GM12878 (cell line): ENCODE data around the gene TNNT1. TPM values are rescaled to one million over a fixed set of nuclear protein-coding genes. Genes with fewer than 3 reads are reported as not detected.

Experiments used
- ATAC-seq: fragments of 200-7000 bp; cut with Tn5 transposase; 3 replicates; pipeline ENCODE4 v1.9.1; 2020; ENCODE audit warnings: mild to moderate bottlenecking, moderate library complexity
- BruUV-seq: library from RNA; stranded (reverse); fragments of 400-500 nt; replicated peaks from 2 replicates; lab custom pipeline; 2021; lab: Mats Ljungman, UMichigan
- CTCF ChIA-PET: fragments of 300-600 bp; sonication (Branson Sonifier 250); formaldehyde crosslinking; extraction: SDS; loops from one replicate; lab custom pipeline; 2021; ENCODE audit warnings: inconsistent platforms; lab: Yijun Ruan, JAX
- POLR2A ChIA-PET: fragments of 350-600 bp; formaldehyde crosslinking; extraction: SDS; loops from one replicate; lab custom pipeline; 2021; ENCODE audit warnings: inconsistent platforms; lab: Charles Lee
- RAD21 ChIA-PET: fragments of 300-600 bp; sonication (Branson Sonifier 250); formaldehyde crosslinking; loops from one replicate; lab custom pipeline; 2023; ENCODE audit warnings: antibody characterized with exemption; ENCODE audit not compliant: unreplicated experiment; lab: Charles Lee
- SMC1A ChIA-PET: fragments of 300-600 bp; sonication (Branson Sonifier 250); formaldehyde crosslinking; loops from one replicate; lab custom pipeline; 2023; ENCODE audit not compliant: unreplicated experiment, uncharacterized antibody; lab: Charles Lee
- DNase-seq: peaks from one replicate; pipeline ENCODE4 v3.0.0-alpha.2; 2011; ENCODE audit warnings: low read depth, low spot score
- FAIRE-seq: peaks from 3 replicates; lab custom pipeline; 2011; peaks lifted over from hg19 to GRCh38; lab: Jason Lieb, UNC
- H2AFZ ChIP-seq: 2 replicates; pipeline ENCODE4 v1.6.0; 2011; ENCODE audit warnings: low read depth, low read length, control low read depth; ENCODE audit not compliant: control insufficient read depth
- H3K27ac ChIP-seq: 2 replicates; pipeline ENCODE4 v1.5.1; 2011; ENCODE audit warnings: control low read depth; ENCODE audit not compliant: control insufficient read depth, insufficient read depth
- H3K27me3 ChIP-seq, 2 experiments: replicated peaks in 1 of 2; 2 replicates each; pipeline versions ENCODE4 v1.6.0 to v1.6.1; 2011; ENCODE audit warnings: low read length in 1 of 2; ENCODE audit not compliant: control insufficient read depth in 2 of 2, insufficient read depth in 2 of 2
- H3K36me3 ChIP-seq, 2 experiments: 2 replicates each; pipeline ENCODE4 v1.5.1; 2011; ENCODE audit warnings: low read length in 1 of 2; ENCODE audit not compliant: control insufficient read depth in 2 of 2, insufficient read depth in 2 of 2
- H3K4me1 ChIP-seq: 2 replicates; pipeline ENCODE4 v1.6.1; 2011; ENCODE audit warnings: mild to moderate bottlenecking, low read length, moderate library complexity, mixed read lengths; ENCODE audit not compliant: control insufficient read depth, insufficient read depth
- H3K4me2 ChIP-seq: 2 replicates; pipeline ENCODE4 v1.6.0; 2011; ENCODE audit warnings: control low read depth; ENCODE audit not compliant: control insufficient read depth, insufficient read depth
- H3K4me3 ChIP-seq: fragments of 200-600 bp; sonication (generic); 2 replicates; pipeline ENCODE4 v1.5.1; 2016
- H3K79me2 ChIP-seq: 2 replicates; pipeline ENCODE4 v1.6.0; 2011; ENCODE audit warnings: low read length; ENCODE audit not compliant: control insufficient read depth, insufficient read depth
- H3K9ac ChIP-seq: 2 replicates; pipeline ENCODE4 v1.8.0; 2011; ENCODE audit warnings: low read length, control low read depth, mixed read lengths; ENCODE audit not compliant: control insufficient read depth, insufficient read depth
- H3K9me3 ChIP-seq: replicated peaks from 3 replicates; pipeline ENCODE4 v1.5.1; 2011; ENCODE audit warnings: mild to moderate bottlenecking, low read length; ENCODE audit not compliant: control insufficient read depth, insufficient read depth
- H4K20me1 ChIP-seq: 2 replicates; pipeline ENCODE4 v1.6.0; 2011; ENCODE audit not compliant: control insufficient read depth, insufficient read depth
- E2F8 ChIP-seq: fragments of 450-650 bp; IDR thresholded peaks from 2 replicates; pipeline ENCODE4 v1.6.1; 2018; ENCODE audit warnings: mild to moderate bottlenecking, low read depth, moderate library complexity; ENCODE audit not compliant: partially characterized antibody
- JUND ChIP-seq: IDR thresholded peaks from 2 replicates; pipeline ENCODE4 v1.6.1; 2012; ENCODE audit warnings: low read depth, mild to moderate bottlenecking, low read length, improper control_type of control experiment, moderate library complexity
- MEF2B ChIP-seq: fragments of 450-650 bp; IDR thresholded peaks from 2 replicates; pipeline ENCODE4 v1.6.1; 2018; ENCODE audit warnings: mild to moderate bottlenecking, moderate library complexity; ENCODE audit not compliant: partially characterized antibody, poor library complexity, severe bottlenecking
- PML ChIP-seq: IDR thresholded peaks from 2 replicates; pipeline ENCODE4 v1.6.1; 2012; ENCODE audit warnings: low read length, inconsistent platforms
- PRDM15 ChIP-seq: fragments of 450-650 bp; formaldehyde crosslinking; IDR thresholded peaks from 2 replicates; pipeline ENCODE4 v1.4.0; 2020; ENCODE audit warnings: mild to moderate bottlenecking, moderate library complexity
- RUNX3 ChIP-seq: IDR thresholded peaks from 2 replicates; pipeline ENCODE4 v1.6.1; 2012; ENCODE audit warnings: low read length, inconsistent platforms
- SIN3A ChIP-seq: IDR thresholded peaks from 2 replicates; pipeline ENCODE4 v1.6.1; 2012; ENCODE audit warnings: low read depth, low read length, improper control_type of control experiment
- SMAD1 ChIP-seq: fragments of 450-650 bp; IDR thresholded peaks from 2 replicates; pipeline ENCODE4 v1.6.1; 2018; ENCODE audit warnings: mild to moderate bottlenecking, low read depth; ENCODE audit not compliant: partially characterized antibody
- TCF3 ChIP-seq: IDR thresholded peaks from 2 replicates; pipeline ENCODE4 v1.6.1; 2012; ENCODE audit warnings: low read depth, mild to moderate bottlenecking, low read length, borderline replicate concordance; ENCODE audit not compliant: insufficient read depth
- ZBTB11 ChIP-seq: fragments of 450-650 bp; formaldehyde crosslinking; IDR thresholded peaks from 2 replicates; pipeline ENCODE4 v1.5.0; 2022; ENCODE audit warnings: mild to moderate bottlenecking, missing genetic modification characterization
- ZNF274 ChIP-seq: IDR thresholded peaks from one replicate; pipeline ENCODE4 v1.8.0; 2011; ENCODE audit not compliant: insufficient read length, insufficient read depth
- ZNF384 ChIP-seq: IDR thresholded peaks from 2 replicates; pipeline ENCODE4 v1.6.1; 2012; ENCODE audit warnings: low read depth, mild to moderate bottlenecking, low read length, improper control_type of control experiment, borderline replicate concordance
- WGBS: methylation state at CpG from one replicate; pipeline ENCODE4 v1.1.6; 2016; ENCODE audit warnings: low lambda C conversion rate; ENCODE audit not compliant: insufficient replicate concordance, insufficient coverage; ENCODE audit errors: missing lambda C conversion rate; 5-methylcytosine and 5-hydroxymethylcytosine counted together
- in situ Hi-C: fragments of 300-500 bp; cut with MboI; formaldehyde crosslinking; loops from 9 replicates; pipeline ENCODE4 v1.14.3; 2018; ENCODE audit warnings: mixed read lengths
- intact Hi-C: fragments of 100-400 bp; cut with micrococcal nuclease; formaldehyde crosslinking; loops from one replicate; pipeline ENCODE4 v1.14.2; 2022; ENCODE audit not compliant: unreplicated experiment
- polyA plus RNA-seq, 11 experiments: library from polyadenylated mRNA; depleted of rRNA in 4 of 11; unstranded in 6 of 11; stranded (reverse) in 5 of 11; fragments of >200 nt; fragmentation: Nextera tagmentation in 4 of 11; fragmentation: Illumina TruSeq in 1 of 11; extraction: Ambion mirVana in 4 of 11; extraction: Trizol in 1 of 11; gene quantifications; 1 replicate in 1 of 11; 2 replicates in 10 of 11; pipeline versions ENCODE4 v1.2.1 to v1.2.3, GENCODE V29; 2011 to 2016; ENCODE audit warnings: inconsistent platforms in 2 of 11, missing spikeins in 2 of 11, low read depth in 1 of 11
- total RNA-seq, 4 experiments: library from RNA; depleted of rRNA in 3 of 4; stranded (reverse); fragments of >200 nt in 3 of 4; fragmentation: Illumina TruSeq in 1 of 4; extraction: Trizol in 1 of 4; gene quantifications; 2 replicates each; pipeline versions ENCODE4 v1.2.1 to v1.2.3, GENCODE V29; 2013 to 2021

Gene TNNT1
- total and polyA plus RNA-seq, 10 of the 15 experiments (the other 5 are each of a cell fraction or from before 2014, with no cell fraction given), result 0.26 to 0.62 (median 0.37) TPM; not detected in 7

GRCh38 chr19:55090564-55090963, 58.4 kb downstream of the TNNT1 start:
- Histone ChIP-seq H3K9ac (no peak overlapping the region), H3K4me2 (no peak overlapping the region), H3K4me3 (no peak overlapping the region), H3K27me3 (peaks cover 0 to 7% of the 10 kb centered on the region in 2 experiments; a peak in 2 of 4 replicates), H3K36me3 (peaks cover 0 to 2% of the 10 kb centered on the region in 2 experiments; a peak in 2 of 4 replicates), H2AFZ (no peak overlapping the region), H4K20me1 (no peaks in the 10 kb centered on the region), H3K9me3 (no peaks in the 10 kb centered on the region), H3K27ac (no peak overlapping the region), H3K79me2 (no peaks in the 10 kb centered on the region), H3K4me1 (0 out of 2 replicates have a peak, but pooled peaks cover 3% of the 10 kb centered on the region)
- RAD21 ChIA-PET, result no interaction called here
- DNase-seq (no peak), ATAC-seq (no peak), FAIRE-seq (no peak)
- CTCF ChIA-PET, result interaction anchor here (0.6 to 1.2 kb wide), 2 partner anchors 70 to 541 kb away, joined by 3 read pairs; no protein-coding TSS in a partner anchor
- in situ Hi-C loops (no loop called here), intact Hi-C loops (no loop called here)
- POLR2A ChIA-PET, result no interaction called here
- SMC1A ChIA-PET, result no interaction called here
- WGBS, result 95% methylated on average over 13 of the region's 13 CpGs
- no TSS peak for BruUV-seq
- no peak for TF ChIP-seq ZBTB11
- TF ChIP-seq PML, result no peak
- no peak for TF ChIP-seq JUND
- no peak for TF ChIP-seq MEF2B
- no peak for TF ChIP-seq ZNF384
- no peak for TF ChIP-seq PRDM15
- no peak for TF ChIP-seq RUNX3
- no peak for TF ChIP-seq E2F8
- TF ChIP-seq ZNF274, result no peak
- TF ChIP-seq SMAD1, result no peak
- TF ChIP-seq SIN3A, result no peak
- TF ChIP-seq TCF3, result no peak
